Caco-2 (cell line): Measurements from ENCODE around the gene GMPR. TPM values are rescaled to one million over a fixed set of nuclear protein-coding genes. Genes with fewer than 3 reads are reported as not detected.

Experiments used
- BruUV-seq: library from RNA; stranded (reverse); fragments of 400-500 nt; replicated peaks from 2 replicates; lab custom pipeline; 2021; lab: Mats Ljungman, UMichigan
- CTCF ChIA-PET: fragments of 300-600 bp; sonication (Branson Sonifier 250); formaldehyde crosslinking; loops from one replicate; lab custom pipeline; 2022; ENCODE audit warnings: antibody characterized with exemption; lab: Charles Lee
- POLR2A ChIA-PET: fragments of 300-600 bp; sonication (Branson Sonifier 250); formaldehyde crosslinking; loops from one replicate; lab custom pipeline; 2022; ENCODE audit warnings: antibody characterized with exemption; lab: Charles Lee
- DNase-seq, 2 experiments: peaks; one replicate each; pipeline versions ENCODE4 v3.0.0 to v3.0.0-alpha.2; 2020 to 2022
- H3K27me3 ChIP-seq: replicated peaks from 2 replicates; pipeline ENCODE4 v1.6.0; 2011; ENCODE audit warnings: low read length; ENCODE audit not compliant: control insufficient read depth, insufficient read depth
- H3K36me3 ChIP-seq: 2 replicates; pipeline ENCODE4 v1.5.1; 2011; ENCODE audit warnings: low read length; ENCODE audit not compliant: control insufficient read depth, insufficient read depth
- H3K4me1 ChIP-seq: fragments of 250-450 bp; sonication (Bioruptor Pico); 2 replicates; pipeline ENCODE4 v1.5.1; 2020; ENCODE audit warnings: mild to moderate bottlenecking
- H3K4me3 ChIP-seq: 2 replicates; pipeline ENCODE4 v1.5.1; 2011; ENCODE audit warnings: low read depth, mild to moderate bottlenecking, control low read depth, low read length
- H3K9me3 ChIP-seq: fragments of 250-450 bp; sonication (Bioruptor Pico); 2 replicates; pipeline ENCODE4 v1.5.1; 2020; ENCODE audit warnings: mild to moderate bottlenecking, moderate library complexity
- H3K27ac Mint-ChIP-seq: one replicate; pipeline ENCODE4 v1.8.0; 2022; ENCODE audit warnings: mixed read lengths; ENCODE audit not compliant: unreplicated experiment
- H3K27me3 Mint-ChIP-seq: one replicate; pipeline ENCODE4 v1.8.0; 2022; ENCODE audit warnings: mixed read lengths; ENCODE audit not compliant: insufficient read depth, unreplicated experiment
- H3K36me3 Mint-ChIP-seq: one replicate; pipeline ENCODE4 v1.8.0; 2022; ENCODE audit warnings: mild to moderate bottlenecking, mixed read lengths; ENCODE audit not compliant: insufficient read depth, unreplicated experiment
- H3K4me1 Mint-ChIP-seq: one replicate; pipeline ENCODE4 v1.8.0; 2022; ENCODE audit warnings: low read depth, mixed read lengths; ENCODE audit not compliant: unreplicated experiment
- H3K4me3 Mint-ChIP-seq: one replicate; pipeline ENCODE4 v1.8.0; 2022; ENCODE audit warnings: mild to moderate bottlenecking, moderate library complexity, mixed read lengths; ENCODE audit not compliant: unreplicated experiment
- H3K9me3 Mint-ChIP-seq: one replicate; pipeline ENCODE4 v1.8.0; 2022; ENCODE audit warnings: mixed read lengths; ENCODE audit not compliant: unreplicated experiment
- intact Hi-C: fragments of 100-400 bp; cut with micrococcal nuclease; formaldehyde crosslinking; loops from one replicate; pipeline ENCODE4 v1.10.0; 2022; ENCODE audit not compliant: unreplicated experiment
- total RNA-seq: library from RNA; stranded (reverse); gene quantifications from 2 replicates; pipeline ENCODE4 v1.2.3, GENCODE V29; 2022
- TF ChIP-seq, protein P1 (sequence below), 2 experiments: fragments of 200-600 bp in 1 of 2; IDR thresholded peaks; 1 replicate in 1 of 2; 2 replicates in 1 of 2; pipeline versions ENCODE4 v1.5.1 to v1.8.0; 2011 to 2022; ENCODE audit warnings: antibody characterized with exemption in 1 of 2, control low read depth in 1 of 2, inconsistent platforms in 1 of 2, low read depth in 1 of 2, low read length in 1 of 2, mild to moderate bottlenecking in 1 of 2, moderate library complexity in 1 of 2; ENCODE audit not compliant: insufficient read depth in 1 of 2, severe bottlenecking in 1 of 2, unreplicated experiment in 1 of 2

Gene GMPR
- total RNA-seq, 1 experiment from 2014 or later: 1.3 TPM

DNA sequence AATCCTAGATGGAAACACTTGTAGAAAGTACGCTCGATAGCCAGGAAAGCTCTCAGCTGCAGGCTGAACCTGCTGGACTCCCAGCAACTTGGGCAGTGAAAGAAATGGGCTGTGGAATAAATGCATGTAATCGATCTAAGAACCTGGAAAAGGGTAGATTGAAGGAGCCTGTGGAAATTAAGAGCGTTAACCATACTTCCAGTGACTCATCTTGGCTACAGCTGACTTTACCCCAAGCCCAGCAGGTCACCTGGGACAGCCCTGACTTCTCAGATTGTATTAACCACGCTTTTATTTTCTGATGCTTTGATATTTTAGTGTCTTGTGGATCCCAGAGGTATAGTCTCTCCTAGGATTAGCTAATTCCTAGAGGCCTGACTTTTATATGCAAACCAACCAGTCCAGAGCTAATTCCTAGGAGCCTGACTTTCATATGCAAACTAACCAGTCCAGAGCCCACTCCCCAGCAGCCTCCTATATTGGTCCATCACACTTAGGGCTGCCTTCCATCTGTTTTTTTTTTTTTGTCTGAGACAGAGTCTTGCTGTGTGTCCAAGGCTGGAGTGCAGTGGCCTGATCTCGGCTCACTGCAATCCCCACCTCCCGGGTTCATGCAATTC lies 86.3 kb downstream of the GMPR start:
- Mint-ChIP-seq H3K27me3 (no peaks in the 10 kb centered on the region), H3K36me3 (no peaks in the 10 kb centered on the region), H3K9me3 (no peaks in the 10 kb centered on the region), H3K4me3 (no peak overlapping the region), H3K27ac (no peak overlapping the region), H3K4me1 (no peaks in the 10 kb centered on the region)
- Histone ChIP-seq H3K27me3 (no peaks in the 10 kb centered on the region), H3K9me3 (no peaks in the 10 kb centered on the region), H3K4me1 (no peaks in the 10 kb centered on the region), H3K4me3 (no peak overlapping the region), H3K36me3 (no peaks in the 10 kb centered on the region)
- no TSS peak for BruUV-seq
- POLR2A ChIA-PET: no interaction called here
- CTCF ChIA-PET: no interaction called here
- intact Hi-C loops: no loop called here
- DNase-seq: no peak
- TF ChIP-seq, protein P1, sequence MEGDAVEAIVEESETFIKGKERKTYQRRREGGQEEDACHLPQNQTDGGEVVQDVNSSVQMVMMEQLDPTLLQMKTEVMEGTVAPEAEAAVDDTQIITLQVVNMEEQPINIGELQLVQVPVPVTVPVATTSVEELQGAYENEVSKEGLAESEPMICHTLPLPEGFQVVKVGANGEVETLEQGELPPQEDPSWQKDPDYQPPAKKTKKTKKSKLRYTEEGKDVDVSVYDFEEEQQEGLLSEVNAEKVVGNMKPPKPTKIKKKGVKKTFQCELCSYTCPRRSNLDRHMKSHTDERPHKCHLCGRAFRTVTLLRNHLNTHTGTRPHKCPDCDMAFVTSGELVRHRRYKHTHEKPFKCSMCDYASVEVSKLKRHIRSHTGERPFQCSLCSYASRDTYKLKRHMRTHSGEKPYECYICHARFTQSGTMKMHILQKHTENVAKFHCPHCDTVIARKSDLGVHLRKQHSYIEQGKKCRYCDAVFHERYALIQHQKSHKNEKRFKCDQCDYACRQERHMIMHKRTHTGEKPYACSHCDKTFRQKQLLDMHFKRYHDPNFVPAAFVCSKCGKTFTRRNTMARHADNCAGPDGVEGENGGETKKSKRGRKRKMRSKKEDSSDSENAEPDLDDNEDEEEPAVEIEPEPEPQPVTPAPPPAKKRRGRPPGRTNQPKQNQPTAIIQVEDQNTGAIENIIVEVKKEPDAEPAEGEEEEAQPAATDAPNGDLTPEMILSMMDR (IDR thresholded peaks at IDR 0.05; ENCODE audit: insufficient read depth in 1 of 2, low read depth in 1 of 2, low read length in 1 of 2, severe bottlenecking in 1 of 2, unreplicated experiment in 1 of 2): no peak

DNA sequence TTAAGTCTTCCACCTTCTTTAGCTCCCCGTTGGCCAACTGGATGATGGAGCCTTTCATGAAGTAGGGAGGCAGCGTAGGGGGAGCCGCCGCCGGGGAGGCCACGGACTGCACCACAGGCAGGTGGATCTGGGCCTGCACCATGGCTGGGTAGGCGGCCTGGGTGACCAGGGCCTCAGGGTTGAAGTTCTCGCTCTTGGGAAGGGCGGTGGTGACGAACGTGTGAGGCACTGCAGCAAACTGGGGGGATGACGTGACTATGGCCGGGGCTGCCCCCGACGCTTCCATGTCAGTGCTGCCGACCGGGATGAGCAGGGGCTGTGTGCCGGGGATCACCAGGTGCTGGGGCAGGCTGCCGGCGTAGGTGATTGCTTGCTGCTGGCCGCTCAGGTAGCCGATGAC lies 88.1 kb downstream of the GMPR start:
- DNase-seq: no peak
- Histone ChIP-seq H3K4me1 (peaks cover 1% of the 10 kb centered on the region), H3K36me3 (no peaks in the 10 kb centered on the region), H3K4me3 (no peak overlapping the region), H3K9me3 (no peaks in the 10 kb centered on the region), H3K27me3 (no peaks in the 10 kb centered on the region)
- Mint-ChIP-seq H3K9me3 (no peaks in the 10 kb centered on the region), H3K27ac (no peak overlapping the region), H3K27me3 (no peaks in the 10 kb centered on the region), H3K4me3 (no peak overlapping the region), H3K36me3 (no peaks in the 10 kb centered on the region), H3K4me1 (no peaks in the 10 kb centered on the region)
- ChIA-PET CTCF (no interaction called here), POLR2A (no interaction called here)
- intact Hi-C loops: no loop called here
- no TSS peak for BruUV-seq
- TF ChIP-seq, protein P1 (IDR thresholded peaks at IDR 0.05; ENCODE audit: insufficient read depth in 1 of 2, low read depth in 1 of 2, low read length in 1 of 2, severe bottlenecking in 1 of 2, unreplicated experiment in 1 of 2): no peak

DNA sequence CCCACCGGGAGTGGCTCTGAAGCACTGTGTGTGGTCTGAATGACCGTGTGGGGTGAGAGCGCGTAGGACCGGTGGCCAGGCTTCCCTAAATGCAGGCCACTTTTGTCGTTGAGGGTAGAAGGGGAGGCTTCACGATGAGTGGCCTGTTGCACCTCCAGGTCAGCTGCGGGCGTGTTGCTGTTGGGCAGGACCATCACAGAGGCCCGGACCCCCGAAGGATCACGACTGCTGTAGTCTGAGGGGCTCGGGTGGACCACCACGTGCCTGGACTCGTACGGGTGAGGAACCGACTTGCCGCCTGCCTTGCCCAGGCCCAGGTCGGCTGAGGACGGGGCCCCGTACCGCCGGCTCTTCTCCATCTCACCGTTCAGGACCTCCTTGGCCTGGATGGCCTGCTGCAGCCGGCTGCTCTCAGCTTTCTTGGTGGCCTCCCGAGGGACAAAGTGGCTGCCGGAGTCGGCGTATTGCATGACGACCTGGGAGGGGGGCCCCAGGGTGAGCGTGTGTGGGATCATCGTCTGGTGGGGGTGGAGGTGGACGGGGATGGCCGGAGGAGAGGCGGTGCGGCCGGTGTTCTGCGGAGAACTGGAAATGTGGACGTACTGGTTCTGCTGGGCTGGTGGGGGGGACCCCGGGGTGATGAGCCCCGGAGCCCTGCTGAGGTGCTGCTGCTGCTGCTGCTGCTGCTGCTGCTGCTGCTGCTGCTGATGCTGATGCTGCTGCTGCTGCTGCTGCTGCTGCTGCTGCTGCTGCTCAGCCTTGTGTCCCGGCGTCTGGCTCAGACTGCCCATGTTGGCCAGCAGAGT lies 88.8 kb downstream of the GMPR start:
- no peak overlapping the region for H3K4me3 Mint-ChIP-seq
- H3K27me3 ChIP-seq: no peaks in the 10 kb centered on the region
- no peaks in the 10 kb centered on the region for H3K4me1 Mint-ChIP-seq
- intact Hi-C loops: no loop called here
- BruUV-seq: no TSS peak
- H3K9me3 ChIP-seq: no peaks in the 10 kb centered on the region
- H3K36me3 ChIP-seq: no peaks in the 10 kb centered on the region
- no peak overlapping the region for H3K4me3 ChIP-seq
- no peaks in the 10 kb centered on the region for H3K36me3 Mint-ChIP-seq
- H3K4me1 ChIP-seq: peaks cover 6% of the 10 kb centered on the region
- no peak overlapping the region for H3K27ac Mint-ChIP-seq
- ChIA-PET POLR2A (no interaction called here), CTCF (no interaction called here)
- H3K27me3 Mint-ChIP-seq: no peaks in the 10 kb centered on the region
- no peaks in the 10 kb centered on the region for H3K9me3 Mint-ChIP-seq
- no peak for DNase-seq
- TF ChIP-seq, protein P1 (IDR thresholded peaks at IDR 0.05; ENCODE audit: insufficient read depth in 1 of 2, low read depth in 1 of 2, low read length in 1 of 2, severe bottlenecking in 1 of 2, unreplicated experiment in 1 of 2): no peak
